GM18498 (cell line): ENCODE data around the gene LAMTOR3.
"Not testable (repeated sequence)": the region's sequence is repeated elsewhere in the genome, so short reads cannot be mapped to it uniquely, and the experiment has no call there.

Source experiments
- ATAC-seq: cut with Tn5 transposase; IDR thresholded peaks from one replicate; pipeline ENCODE4 v1.9.1; 2021; ENCODE audit warnings: mild to moderate bottlenecking, moderate library complexity; ENCODE audit not compliant: unreplicated experiment

Gene LAMTOR3

GRCh38 chr4:99832758-99833157 lies 61.5 kb downstream of the LAMTOR3 start:
- ATAC-seq: no peak

GRCh38 chr4:99832321-99832720 lies 61.9 kb downstream of the LAMTOR3 start:
- ATAC-seq: no peak

- ATAC-seq: not testable (repeated sequence)
These were observed 64.2 kb downstream of the LAMTOR3 start for GRCh38 chr4:99830051-99830450.

- no peak for ATAC-seq
These were observed 65.8 kb downstream of the LAMTOR3 start for GRCh38 chr4:99828477-99828876.
